Activated T-cell treated with anti-CD3 and anti-CD28 coated beads for 1 hour (primary cell): ENCODE results near the gene BIRC6.
"Not testable (repeated sequence)": the region's sequence is repeated elsewhere in the genome, so short reads cannot be mapped to it uniquely, and the experiment has no call there.

ENCODE experiments used
- DNase-seq: peaks from one replicate; pipeline ENCODE4 v3.0.0-alpha.2; 2020; ENCODE audit warnings: low read depth

BIRC6 gene

DNA sequence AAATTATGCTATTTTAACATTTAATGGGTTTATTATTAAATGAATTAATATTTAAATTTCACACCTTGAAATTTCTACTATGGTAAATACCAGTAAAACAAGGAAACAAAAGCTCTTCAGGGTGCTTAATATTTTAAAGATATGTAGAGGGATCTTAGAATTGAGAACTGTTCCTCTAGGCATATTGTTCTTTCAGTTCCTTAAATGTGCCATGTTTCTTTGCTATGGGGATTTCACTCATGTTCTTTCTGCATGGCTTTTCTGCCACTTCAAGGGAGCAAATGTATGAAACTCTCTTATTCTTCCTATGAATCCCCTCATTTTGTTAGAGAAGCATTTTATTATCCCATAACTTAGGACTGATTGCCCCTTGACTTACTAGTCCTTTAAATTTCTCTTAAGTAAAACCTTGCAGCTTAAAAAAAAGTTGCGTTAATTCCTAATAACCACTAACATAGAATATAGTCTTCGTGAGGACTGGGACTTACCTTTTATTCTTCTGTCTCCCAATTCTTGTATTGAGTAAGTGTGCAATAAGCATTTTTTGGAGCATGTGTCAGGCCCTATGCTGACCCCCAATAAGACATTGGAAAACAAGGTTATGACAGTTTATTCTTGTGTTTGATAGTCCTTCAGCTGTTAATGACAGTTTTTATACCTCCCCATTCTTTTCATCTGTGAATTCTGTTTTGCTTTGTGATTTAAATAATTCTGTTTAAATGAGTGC is 95.7 kb downstream of the BIRC6 start:
- no peak for DNase-seq

DNA sequence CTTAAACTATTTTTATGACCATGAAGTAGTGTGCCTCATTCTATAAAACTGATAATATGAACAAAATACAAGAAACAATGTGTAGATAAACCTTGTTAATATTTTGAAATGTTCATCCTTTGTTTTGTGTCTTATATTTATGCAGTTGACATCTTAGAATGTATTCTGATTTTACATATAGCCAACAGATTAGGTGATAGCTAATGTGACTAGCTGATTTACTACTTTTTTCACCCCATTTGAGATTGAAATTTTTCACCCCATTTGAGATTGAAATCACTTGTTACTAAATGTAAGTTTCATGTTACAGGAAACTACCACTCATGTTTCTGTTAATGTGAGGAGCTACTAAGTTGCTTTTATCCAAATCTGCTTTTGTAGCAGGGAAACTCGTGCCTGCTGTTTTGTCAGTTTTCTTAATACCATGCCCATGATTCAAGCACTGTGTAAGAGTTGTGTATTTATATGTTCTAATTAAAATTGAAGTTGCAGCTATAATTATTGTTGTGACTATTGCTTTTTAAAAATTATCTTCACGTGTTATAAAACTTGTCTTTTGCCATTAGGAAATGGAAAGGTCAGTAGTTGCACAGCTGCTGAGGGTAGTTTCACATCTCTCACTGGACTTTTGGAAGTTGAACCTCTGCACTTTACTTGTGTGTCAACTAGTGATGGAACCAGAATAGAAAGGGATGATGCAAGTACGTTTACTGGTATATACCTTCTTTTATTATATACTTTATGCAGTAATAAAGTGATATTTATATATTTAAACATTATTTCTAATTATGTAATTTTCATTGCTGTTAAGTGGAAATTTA is 96.6 kb downstream of the BIRC6 start:
- no peak for DNase-seq

DNA sequence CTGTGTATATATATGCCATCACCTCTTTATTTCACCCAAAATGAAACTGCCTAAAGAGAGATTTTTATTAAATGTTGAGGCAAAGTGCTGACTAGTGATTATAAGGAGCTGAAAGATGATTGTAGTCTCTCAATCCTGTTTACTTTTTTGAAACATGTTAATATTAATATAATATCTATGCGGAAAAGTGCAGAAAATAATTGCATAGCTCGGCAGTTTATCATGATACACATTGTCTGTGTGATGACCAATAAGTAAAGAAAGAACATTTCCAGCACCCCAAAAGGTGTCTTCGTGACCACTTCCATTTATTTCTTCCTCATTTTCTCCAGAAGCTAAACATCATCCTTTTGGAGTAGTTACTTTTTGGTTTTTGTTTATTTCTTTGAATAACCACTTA is 99.0 kb downstream of the BIRC6 start:
- no peak for DNase-seq

DNA sequence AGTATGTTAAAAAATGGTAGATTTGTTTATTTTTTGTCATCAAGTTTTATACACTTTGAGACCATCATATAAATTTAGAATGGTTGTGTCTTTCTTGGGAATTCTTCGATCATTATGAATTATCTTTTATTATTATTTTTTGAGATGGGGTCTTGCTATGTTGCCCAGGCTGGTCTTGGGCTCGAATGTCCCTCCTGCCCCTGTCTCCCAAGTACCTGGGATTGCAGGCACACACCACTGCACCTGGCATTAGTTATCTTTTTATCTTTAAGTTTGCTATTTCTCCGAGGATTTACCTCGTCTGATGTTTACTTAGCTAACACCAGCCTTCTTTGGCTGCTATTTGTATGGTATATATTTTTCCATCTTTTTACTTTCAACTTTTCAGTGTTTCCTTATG is 100.0 kb downstream of the BIRC6 start:
- DNase-seq, result no peak

DNA sequence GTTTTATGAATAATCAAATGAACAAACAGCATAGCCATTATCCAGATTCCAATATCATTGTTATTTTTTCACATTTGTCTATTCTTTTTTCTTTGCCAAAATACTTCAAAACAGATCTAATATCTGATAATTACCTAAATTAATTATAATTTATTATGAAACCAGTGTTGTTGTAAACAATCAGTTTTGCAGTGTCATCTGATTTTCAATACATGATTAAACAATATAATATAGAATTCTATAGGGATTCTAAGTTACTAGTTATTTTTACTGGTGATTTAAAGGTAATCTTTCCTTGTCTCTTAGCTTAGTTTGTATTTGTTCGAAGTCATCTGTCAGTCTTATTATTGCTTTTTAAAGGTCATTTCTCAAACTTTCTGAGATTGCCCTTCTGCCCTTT is 101.0 kb downstream of the BIRC6 start:
- DNase-seq, result no peak

DNA sequence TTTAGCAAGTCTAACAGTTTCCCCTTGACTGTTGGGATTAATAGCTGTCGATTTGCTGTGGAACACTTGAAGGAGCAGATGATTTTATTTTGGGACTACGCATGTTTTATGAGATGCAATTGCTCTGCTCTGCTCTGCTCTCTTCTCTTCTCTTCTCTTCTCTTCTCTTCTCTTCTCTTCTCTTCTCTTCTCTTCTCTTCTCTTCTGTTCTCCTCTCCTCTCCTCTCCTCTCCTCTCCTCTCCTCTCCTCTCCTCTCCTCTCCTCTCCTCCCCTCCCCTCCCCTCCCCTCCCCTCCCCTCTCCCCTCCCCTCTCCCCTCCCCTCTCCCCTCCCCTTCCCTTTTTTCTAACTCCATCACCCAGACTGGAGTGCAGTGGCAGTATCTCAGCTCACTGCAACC is 104.0 kb downstream of the BIRC6 start:
- not testable (repeated sequence) for DNase-seq

DNA sequence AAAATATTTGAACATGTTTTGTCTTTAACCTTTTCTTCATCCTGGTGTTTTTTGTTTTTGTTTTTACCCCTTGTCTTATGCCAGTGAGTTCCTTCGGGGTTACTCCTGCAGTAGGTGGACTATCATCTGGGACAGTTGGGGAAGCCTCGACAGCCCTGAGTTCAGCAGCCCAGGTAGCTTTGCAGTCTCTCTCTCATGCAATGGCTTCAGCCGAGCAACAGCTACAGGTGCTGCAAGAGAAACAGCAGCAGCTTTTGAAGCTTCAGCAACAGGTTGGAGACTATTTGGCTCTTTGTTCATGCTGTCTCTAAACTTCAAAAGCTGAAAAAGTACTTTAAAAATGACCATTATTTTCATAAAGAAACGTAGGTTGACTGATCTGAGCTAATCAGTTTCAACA is 106.3 kb downstream of the BIRC6 start:
- no peak for DNase-seq

DNA sequence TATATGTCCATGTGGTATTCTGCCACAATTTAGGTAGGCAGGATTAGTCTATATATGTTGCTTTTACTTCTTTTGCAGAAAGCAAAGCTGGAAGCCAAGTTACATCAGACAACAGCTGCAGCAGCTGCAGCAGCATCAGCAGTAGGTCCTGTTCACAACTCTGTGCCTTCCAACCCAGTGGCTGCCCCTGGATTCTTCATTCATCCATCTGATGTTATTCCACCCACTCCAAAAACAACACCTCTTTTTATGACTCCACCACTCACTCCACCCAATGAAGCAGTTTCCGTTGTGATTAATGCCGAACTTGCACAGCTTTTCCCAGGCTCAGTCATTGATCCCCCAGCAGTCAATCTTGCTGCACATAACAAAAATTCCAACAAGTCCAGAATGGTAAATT is 107.6 kb downstream of the BIRC6 start:
- no peak for DNase-seq

DNA sequence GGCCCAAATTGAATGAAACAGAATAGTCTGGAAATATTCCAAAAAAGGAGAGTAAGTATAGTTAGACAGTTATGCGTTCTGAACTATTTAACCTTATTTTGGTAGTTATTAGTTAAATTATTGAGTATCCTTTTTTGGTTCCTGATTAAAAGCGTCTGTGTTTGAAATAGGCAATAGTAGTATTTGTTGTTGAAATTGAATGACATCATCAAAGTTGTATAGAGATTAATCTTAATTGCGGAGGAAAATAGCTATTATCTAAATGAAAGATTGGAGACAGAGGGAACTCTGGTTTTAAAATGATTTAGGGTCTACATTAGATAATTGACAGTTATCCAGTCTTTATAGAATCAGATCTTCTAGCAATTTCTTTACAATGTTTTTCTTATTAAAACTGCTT is 115.8 kb downstream of the BIRC6 start:
- DNase-seq, result no peak

DNA sequence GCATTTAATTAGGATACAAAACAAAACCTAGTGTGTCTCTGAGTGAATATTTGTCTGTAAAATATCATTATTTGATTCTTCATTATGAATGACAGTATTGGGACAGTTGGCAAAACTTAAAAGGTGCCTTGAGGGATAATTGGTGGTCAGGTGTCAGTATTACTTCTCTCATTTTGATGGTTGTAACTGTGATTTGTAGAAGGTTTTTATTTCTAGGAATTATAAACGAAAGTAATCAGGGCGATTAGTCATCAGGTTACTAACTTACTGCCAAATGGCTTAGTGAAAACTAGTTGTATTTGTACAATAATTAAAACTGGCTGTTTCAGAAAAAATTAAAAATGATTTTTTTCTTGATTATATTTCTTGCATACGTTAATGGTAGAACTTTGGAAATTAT is 117.6 kb downstream of the BIRC6 start:
- DNase-seq, result no peak

DNA sequence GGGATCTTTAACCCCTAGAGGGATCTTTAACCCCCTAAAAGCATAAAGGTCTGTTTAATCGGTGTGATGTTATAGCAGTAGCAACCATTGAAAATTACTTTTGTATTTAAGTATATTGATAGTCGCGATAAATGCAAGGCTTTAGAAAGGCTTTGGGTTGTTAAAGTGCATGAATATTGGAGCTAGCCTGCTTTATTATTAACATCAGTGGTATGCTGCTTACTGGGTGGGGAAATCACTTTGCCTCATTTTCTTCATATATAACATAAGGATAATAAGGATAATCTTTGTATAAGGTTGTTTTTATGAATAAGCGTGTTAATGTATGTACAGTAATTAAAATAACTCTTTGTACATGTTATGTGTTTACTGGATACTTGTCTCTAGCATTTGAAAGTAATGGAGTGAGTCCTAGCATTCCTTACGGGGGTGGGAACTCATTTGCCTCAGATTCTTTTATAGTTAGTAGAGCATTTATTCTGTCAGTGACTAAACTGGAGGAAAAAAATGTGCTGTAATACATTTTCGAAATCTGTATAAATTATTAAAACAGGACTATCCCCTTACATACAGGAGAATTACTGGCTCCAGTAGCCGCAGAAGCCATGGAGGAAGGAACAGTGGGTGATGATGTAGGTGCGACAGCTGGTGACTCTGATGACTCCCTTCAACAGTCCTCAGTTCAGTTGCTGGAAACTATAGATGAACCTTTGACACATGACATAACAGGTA is 122.2 kb downstream of the BIRC6 start:
- DNase-seq, result no peak

DNA sequence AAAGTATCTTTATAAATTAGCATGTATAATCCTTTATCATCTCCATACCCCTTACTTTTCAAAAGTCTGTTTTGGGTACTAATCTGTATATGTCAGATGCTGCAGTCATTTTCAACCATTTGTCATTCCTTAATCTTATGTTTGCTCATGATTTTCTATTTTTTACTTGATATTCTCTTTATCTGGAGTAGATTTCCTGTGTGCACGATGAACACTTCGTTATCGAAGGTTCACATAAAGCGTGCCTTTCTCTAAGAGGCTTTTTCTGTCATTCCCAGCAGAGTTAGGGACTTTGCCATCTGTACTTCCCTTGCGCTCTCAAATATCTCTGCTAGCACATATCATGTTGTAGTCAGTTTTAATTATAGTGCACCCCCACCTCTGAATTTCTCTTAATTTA is 123.2 kb downstream of the BIRC6 start:
- DNase-seq, result no peak

DNA sequence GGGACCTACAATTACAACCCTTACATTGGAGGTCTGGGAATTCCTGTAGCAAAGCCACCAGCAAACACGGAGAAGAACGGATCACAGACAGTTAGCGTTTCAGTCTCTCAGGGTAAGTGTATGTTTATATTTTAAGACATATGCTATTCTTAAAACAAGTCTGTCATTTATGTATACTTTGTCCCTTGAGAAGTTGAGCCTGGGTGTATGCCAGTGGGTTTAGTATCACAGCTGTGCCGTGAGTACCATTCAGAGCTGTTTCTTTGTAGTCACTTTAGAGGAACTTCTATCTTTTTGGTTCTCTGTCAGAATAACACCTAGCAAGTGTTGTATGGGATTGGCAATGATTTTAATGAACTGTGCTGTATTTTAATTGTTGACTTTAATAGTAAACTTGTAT is 125.6 kb downstream of the BIRC6 start:
- no peak for DNase-seq

DNA sequence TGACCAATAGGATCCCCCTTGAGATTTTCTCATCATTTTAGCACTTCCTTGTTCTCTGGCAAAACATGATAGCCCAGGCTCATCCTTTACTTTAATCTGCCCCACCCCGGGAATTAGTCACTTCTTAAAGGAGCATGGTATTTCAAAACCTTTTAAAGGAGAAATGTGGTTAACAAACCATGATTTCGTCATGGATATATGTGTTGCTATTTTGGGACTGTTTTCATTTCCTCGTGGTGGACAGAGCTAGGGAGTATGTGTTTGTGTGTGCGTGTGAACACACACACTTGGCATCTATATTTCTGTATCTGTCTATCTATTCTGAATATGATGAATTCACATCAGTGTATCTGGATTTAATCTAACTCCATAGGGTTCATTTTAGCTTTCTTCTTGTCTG is 128.1 kb downstream of the BIRC6 start:
- DNase-seq, result no peak

DNA sequence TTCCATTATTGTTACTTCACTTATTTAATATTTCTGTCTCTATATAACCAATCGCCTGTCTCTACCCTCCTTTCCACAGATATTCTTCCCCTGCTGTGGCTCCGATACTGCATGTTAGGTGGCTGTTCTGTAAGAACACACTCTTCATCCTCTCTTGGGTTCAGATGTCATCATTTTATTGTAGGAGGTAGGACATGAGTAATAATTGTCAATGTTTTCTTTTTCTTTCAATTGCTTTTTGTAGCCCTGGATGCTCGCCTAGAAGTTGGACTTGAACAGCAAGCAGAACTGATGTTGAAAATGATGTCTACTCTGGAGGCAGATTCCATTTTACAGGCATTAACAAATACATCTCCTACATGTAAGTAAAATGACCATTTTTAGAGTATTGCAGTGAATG is 128.6 kb downstream of the BIRC6 start:
- DNase-seq, result no peak

DNA sequence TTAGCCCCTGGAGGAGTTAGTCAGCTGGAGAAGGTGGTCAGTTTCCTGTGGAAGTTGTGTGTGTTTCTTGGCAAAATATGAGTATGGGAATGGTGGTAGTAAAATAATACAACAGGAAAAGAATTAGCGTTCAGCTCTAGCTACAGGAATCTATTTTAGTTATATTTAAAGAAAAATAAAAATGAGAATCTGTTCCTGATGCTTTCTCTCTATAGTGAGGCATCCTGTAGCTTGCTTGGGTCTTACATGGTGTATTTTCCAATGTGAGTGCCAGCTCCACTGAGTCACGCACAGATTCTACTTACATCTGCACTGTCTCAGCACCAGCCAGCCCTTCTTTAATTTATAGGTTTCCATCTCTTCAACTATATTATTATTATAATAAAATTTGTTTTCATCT is 132.2 kb downstream of the BIRC6 start:
- no peak for DNase-seq

DNA sequence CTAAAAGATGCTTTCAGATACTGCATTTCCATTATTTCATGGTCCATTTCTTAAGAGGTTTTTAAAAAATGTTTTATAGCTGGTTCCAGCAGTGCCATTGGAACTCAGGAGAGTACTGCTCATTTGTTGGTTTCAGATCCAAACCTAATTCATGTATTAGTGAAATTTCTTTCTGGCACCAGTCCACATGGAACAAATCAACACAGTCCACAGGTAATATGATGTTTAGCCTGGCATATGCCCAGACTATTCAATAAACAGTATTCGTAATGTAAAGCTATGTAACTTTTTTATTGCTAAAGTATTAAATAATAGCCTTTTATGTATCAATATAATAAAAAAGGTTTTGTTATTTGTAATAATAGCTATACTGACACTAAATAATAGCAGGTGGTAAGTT is 134.5 kb downstream of the BIRC6 start:
- no peak for DNase-seq

DNA sequence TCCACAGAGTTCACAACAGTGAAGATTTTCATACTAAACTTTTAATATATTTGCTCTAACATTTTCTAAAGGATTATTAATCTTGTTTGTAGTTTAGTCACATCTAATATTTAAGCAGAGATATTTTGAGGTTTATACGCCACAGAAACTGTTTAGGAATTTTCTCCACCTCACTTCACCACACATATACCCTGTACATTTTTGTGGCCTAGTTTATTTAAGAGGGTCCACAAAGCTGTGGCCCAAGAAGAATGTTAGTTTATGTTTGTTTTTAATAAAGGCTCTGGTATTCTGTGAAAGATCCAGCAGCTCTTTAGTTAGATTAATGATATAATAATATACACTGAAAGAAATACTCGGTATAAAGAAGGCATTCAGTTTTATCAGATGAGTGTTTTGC is 138.3 kb downstream of the BIRC6 start:
- DNase-seq, result no peak

DNA sequence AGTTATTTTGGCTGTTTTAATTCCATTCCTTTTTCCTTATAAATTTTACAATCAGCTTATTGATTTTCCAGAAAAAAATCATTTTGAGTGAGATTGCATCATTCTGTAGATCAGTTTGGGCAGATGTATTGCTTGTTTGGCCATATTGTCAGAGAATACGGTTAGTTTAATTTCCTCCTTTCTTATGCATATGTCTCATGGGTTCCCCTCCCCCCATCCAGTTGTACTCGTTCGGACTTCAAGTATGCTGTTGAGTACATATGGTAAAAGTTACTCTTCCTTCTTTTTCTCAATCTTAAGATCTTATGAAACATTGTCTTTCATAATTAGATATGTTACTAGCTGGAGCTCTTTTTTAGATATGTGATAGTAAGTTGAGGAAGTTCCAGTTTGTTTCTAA is 139.8 kb downstream of the BIRC6 start:
- no peak for DNase-seq

DNA sequence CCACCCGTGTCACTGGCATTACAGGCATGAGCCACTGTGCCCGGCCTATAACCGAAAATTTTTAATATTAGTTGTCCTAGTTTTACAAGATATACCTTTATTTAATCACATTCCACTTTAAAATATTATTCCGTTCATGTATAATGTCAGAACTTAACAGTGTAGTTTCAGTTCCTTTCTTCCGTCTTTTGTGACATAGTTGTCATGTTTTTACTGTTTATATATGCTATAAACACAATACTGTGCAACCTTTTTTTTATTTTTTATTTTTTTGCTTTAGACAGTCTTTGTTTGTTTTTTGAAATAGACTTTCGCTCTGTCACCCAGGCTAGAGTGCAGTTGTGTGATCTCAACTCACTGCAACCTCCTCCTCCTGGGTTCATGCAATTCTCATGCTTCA is 141.5 kb downstream of the BIRC6 start:
- no peak for DNase-seq

DNA sequence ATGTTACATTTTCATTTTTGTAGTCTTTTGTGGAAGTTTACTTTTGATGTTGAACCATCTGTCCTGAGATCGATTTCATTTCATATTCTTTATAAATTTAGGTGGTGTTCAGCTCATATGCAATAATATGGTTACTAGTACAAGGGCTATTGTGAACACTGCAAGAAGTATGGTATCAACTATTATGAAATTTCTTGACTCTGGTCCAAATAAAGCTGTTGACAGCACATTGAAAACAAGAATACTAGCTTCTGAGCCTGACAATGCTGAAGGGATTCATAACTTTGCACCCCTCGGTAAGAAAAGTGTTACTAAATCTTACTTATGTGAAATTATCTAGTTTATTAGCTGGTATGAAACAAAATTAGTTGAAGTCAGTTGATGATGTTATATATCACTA is 146.1 kb downstream of the BIRC6 start:
- DNase-seq, result no peak

DNA sequence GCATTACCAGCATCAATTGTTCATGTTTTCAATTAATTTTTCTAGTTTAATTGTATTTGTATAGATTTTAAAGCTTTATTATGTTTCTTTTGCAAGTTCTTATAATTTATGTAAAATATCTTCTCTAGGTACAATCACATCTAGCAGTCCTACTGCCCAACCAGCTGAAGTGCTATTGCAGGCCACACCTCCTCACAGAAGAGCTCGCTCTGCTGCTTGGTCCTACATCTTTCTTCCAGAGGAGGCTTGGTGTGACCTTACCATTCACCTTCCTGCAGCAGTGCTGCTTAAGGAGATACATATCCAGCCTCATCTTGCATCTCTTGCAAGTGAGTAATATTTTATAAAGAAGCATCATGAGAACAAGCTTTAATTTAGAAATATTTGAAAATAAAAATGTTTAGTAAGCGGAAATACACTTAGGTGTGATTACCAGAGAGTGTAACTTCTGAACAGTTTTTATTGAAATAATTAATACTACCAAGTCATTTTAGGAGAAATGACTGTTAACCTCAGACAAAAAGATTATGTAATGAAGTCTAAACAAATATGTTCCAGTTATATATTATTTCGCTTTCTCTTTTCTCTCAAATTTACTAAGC is 148.2 kb downstream of the BIRC6 start:
- DNase-seq, result no peak

DNA sequence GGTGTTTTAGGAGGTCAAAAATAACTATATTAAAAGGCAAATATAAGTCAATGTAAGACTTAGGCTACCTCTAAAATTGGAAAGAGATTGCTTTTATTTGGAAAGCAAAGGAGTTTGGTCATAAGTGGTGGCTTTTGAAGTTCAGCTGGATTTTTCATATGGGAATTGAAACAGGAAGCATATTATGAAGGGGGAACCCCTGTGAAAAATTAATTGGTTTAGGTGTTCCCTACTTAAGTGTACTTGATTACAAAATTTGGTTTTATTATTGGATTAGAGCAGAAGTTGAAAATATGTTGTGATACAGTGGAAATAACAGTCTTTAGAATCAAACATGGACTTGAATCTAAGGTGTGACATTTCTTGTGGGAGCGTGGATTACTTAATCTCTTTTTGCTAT is 149.6 kb downstream of the BIRC6 start:
- DNase-seq, result no peak
